GM12892 (cell line): Measurements from ENCODE around the gene SOCS6.
"Not testable (repeated sequence)": the region's sequence is repeated elsewhere in the genome, so short reads cannot be mapped to it uniquely, and the experiment has no call there.

Source experiments
- POLR2A ChIP-seq: IDR thresholded peaks from 2 replicates; pipeline ENCODE4 v1.6.1; 2011; ENCODE audit warnings: low read depth, low read length, control low read depth
- POLR2AphosphoS5 ChIP-seq: IDR thresholded peaks from 2 replicates; pipeline ENCODE4 v1.6.1; 2011; ENCODE audit warnings: low read depth, low read length, control low read depth
- TAF1 ChIP-seq: IDR thresholded peaks from 2 replicates; pipeline ENCODE4 v1.6.1; 2011; ENCODE audit warnings: low read depth, mild to moderate bottlenecking, control low read depth, low read length, borderline replicate concordance

- not testable (repeated sequence) for TF ChIP-seq TAF1, POLR2A, POLR2AphosphoS5
Observed at GRCh38 chr18:70348481-70348880, 59.6 kb downstream of the SOCS6 start.
